Measurements from ENCODE around the gene PLEKHO1. TPM values are rescaled to one million over a fixed set of nuclear protein-coding genes. Genes with fewer than 3 reads are reported as not detected.

PLEKHO1 gene, protein sequence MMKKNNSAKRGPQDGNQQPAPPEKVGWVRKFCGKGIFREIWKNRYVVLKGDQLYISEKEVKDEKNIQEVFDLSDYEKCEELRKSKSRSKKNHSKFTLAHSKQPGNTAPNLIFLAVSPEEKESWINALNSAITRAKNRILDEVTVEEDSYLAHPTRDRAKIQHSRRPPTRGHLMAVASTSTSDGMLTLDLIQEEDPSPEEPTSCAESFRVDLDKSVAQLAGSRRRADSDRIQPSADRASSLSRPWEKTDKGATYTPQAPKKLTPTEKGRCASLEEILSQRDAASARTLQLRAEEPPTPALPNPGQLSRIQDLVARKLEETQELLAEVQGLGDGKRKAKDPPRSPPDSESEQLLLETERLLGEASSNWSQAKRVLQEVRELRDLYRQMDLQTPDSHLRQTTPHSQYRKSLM
- total RNA-seq (2021) = 1.3 and 2.2 TPM in 2 replicates
- percentile 36 among the genes with signal in this experiment for Bru-seq, nascent RNA
- percentile 31 among the genes with signal in this experiment for BruChase-seq, experiment 1, labeled RNA remaining after a 2-hour chase
- BruChase-seq, experiment 2, labeled RNA remaining after a 6-hour chase = percentile 35 among the genes with signal in this experiment
- long read RNA-seq, partial matches to known transcripts = 0 of 3 reads
- long read RNA-seq, other reads (novel, unspliced or antisense) = 0 of 3 reads

DNA sequence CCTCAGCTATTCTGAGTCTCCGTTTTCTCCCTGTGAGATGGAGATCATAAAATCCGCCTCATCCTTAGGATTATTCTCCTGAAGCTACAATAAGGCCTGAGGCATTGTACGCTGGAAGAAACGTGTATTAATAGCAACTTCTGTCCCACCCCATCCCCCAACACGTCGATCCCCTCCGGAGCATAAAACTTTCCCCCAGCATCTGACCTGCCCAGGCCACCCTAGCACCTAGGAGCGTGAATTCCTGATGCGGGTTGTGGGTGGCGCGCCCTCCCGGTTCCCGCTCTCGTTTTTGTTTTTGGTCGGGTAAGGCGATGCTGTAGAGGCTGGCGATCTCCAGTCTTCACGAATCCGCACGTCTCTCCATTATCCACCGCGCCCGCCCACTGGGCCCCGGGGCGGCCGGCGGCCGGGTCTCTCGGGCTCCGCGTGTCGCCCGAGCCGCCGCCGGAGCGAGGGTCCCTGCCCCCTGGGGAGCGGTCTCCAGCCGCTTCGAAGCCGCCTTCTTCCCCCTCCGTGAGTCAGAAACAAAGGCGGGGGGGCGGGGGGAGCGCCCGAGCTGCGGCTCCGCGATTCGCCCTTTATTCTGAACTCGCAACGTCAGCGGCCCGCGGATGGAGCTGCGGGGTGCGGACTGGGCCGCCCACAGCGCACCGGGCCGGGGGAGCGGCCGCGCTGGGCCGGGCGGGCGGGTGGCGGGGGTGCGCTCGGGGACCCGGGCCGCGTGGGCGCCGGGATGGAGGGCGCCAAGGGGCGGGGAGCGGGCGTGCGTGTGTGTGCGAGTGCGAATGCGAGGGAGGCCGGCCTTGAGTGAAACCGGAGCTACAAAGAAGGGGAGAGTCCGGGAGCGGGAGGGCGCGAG lies at the start of gene PLEKHO1:
TSS of gene PLEKHO1 (plus strand) at position 646 of the 862 bp plus-strand sequence. CDS start 342 bp downstream, outside the sequence.
- H3K9me2 ChIP-seq (ENCODE audit: insufficient read depth) = no peaks in the 10 kb centered on the region
- H3F3A ChIP-seq (ENCODE audit: insufficient read depth, low read depth) = peaks cover 3% of the 10 kb centered on the region; the same call in 1 of the 2 replicates
- no peaks in the 10 kb centered on the region for H3K79me2 ChIP-seq (ENCODE audit: low read depth)
- H2AFZ ChIP-seq = no peak within 1 kb of the TSS
- no TSS peak for BruUV-seq (replicated peaks)
- H3K27me3 ChIP-seq (ENCODE audit: insufficient read depth, low read depth) = no peaks in the 10 kb centered on the region
- no peak within 1 kb of the TSS; the same call in 1 of the 2 replicates for H3K4me3 ChIP-seq
- H3K27ac ChIP-seq = no peak within 1 kb of the TSS
- H4K20me1 ChIP-seq (ENCODE audit: insufficient read depth) = no peaks in the 10 kb centered on the region
- intact Hi-C loops (cut with micrococcal nuclease; ENCODE audit: unreplicated experiment) = no loop called here
- H3K36me3 ChIP-seq (ENCODE audit: low read depth) = no peaks in the 10 kb centered on the region
- no peaks in the 10 kb centered on the region for H3K4me1 ChIP-seq (replicated peaks; ENCODE audit: insufficient read depth)
- peak within 1 kb of the TSS; percentile 62 for H3K4me2 ChIP-seq
- CTCF ChIA-PET = interaction anchor here (0.6 kb wide), 1 partner anchor 38 kb away, joined by 3 read pairs; no protein-coding TSS in a partner anchor
- DNase-seq = peak in 1 of 2 experiments; percentile 45
- H3K9me3 ChIP-seq (ENCODE audit: insufficient read depth, low read depth) = no peaks in the 10 kb centered on the region
- TF ChIP-seq EZH2 (IDR thresholded peaks at IDR 0.05; ENCODE audit: low read depth) (no peak), CTCF (conservative IDR thresholded peaks at IDR 0.05) (no peak)
- POLR2A ChIA-PET (ENCODE audit: unreplicated experiment) = interaction anchor here (0.6 to 0.7 kb wide), 2 partner anchors 52 to 261 kb away, joined by 3 read pairs; no protein-coding TSS in a partner anchor

GRCh38 chr1:150102986-150103385 lies 46.7 kb upstream of the PLEKHO1 start:
- Histone ChIP-seq H3K9me2 (ENCODE audit: insufficient read depth) (no peaks in the 10 kb centered on the region), H3K79me2 (ENCODE audit: low read depth) (no peaks in the 10 kb centered on the region), H3K4me2 (no peak overlapping the region), H3K4me1 (replicated peaks; ENCODE audit: insufficient read depth) (no peaks in the 10 kb centered on the region), H3F3A (ENCODE audit: insufficient read depth, low read depth) (no peaks in the 10 kb centered on the region), H3K27me3 (ENCODE audit: insufficient read depth, low read depth) (no peaks in the 10 kb centered on the region), H3K27ac (no peak overlapping the region), H3K4me3 (no peak overlapping the region), H3K9me3 (ENCODE audit: insufficient read depth, low read depth) (peaks cover 3% of the 10 kb centered on the region; the same call in 1 of the 2 replicates), H3K36me3 (ENCODE audit: low read depth) (0 out of 2 replicates have a peak, but pooled peaks cover 8% of the 10 kb centered on the region), H4K20me1 (ENCODE audit: insufficient read depth) (no peaks in the 10 kb centered on the region), H2AFZ (no peak overlapping the region)
- DNase-seq = no peak
- ChIA-PET CTCF (no interaction called here), POLR2A (ENCODE audit: unreplicated experiment) (no interaction called here)
- no TSS peak for BruUV-seq (replicated peaks)
- intact Hi-C loops (cut with micrococcal nuclease; ENCODE audit: unreplicated experiment) = no loop called here
- TF ChIP-seq EZH2 (IDR thresholded peaks at IDR 0.05; ENCODE audit: low read depth) (no peak), CTCF (conservative IDR thresholded peaks at IDR 0.05) (no peak)

- Histone ChIP-seq H3K27ac (no peak overlapping the region), H3K9me3 (ENCODE audit: insufficient read depth, low read depth) (no peaks in the 10 kb centered on the region), H3K9me2 (ENCODE audit: insufficient read depth) (no peaks in the 10 kb centered on the region), H3K4me2 (no peak overlapping the region), H3K36me3 (ENCODE audit: low read depth) (0 out of 2 replicates have a peak, but pooled peaks cover 5% of the 10 kb centered on the region), H3K4me3 (no peak overlapping the region), H4K20me1 (ENCODE audit: insufficient read depth) (no peaks in the 10 kb centered on the region), H2AFZ (no peak overlapping the region), H3K27me3 (ENCODE audit: insufficient read depth, low read depth) (no peaks in the 10 kb centered on the region), H3K79me2 (ENCODE audit: low read depth) (no peaks in the 10 kb centered on the region), H3F3A (ENCODE audit: insufficient read depth, low read depth) (no peaks in the 10 kb centered on the region), H3K4me1 (replicated peaks; ENCODE audit: insufficient read depth) (no peaks in the 10 kb centered on the region)
- CTCF ChIA-PET = interaction anchor here (0.5 kb wide), 1 partner anchor 146 kb away, joined by 4 read pairs; no protein-coding TSS in a partner anchor
- no TSS peak for BruUV-seq (replicated peaks)
- DNase-seq = no peak
- TF ChIP-seq CTCF (conservative IDR thresholded peaks at IDR 0.05) (no peak), EZH2 (IDR thresholded peaks at IDR 0.05; ENCODE audit: low read depth) (no peak)
- POLR2A ChIA-PET (ENCODE audit: unreplicated experiment) = no interaction called here
- intact Hi-C loops (cut with micrococcal nuclease; ENCODE audit: unreplicated experiment) = no loop called here
Observed at GRCh38 chr1:150106341-150106740, 43.4 kb upstream of the PLEKHO1 start.
